Activated naive CD4-positive, alpha-beta T cell treated with anti-CD3 and anti-CD28 coated beads for 36 hours (primary cell): Measurements from ENCODE around the gene PLEKHG2. TPM values are rescaled to one million over a fixed set of nuclear protein-coding genes. Genes with fewer than 3 reads are reported as not detected.

Experiments
- CTCF ChIA-PET: fragments of 350-600 bp; sonication (Branson Sonifier 250); formaldehyde crosslinking; loops from one replicate; lab custom pipeline; 2021; ENCODE audit warnings: antibody characterized with exemption; lab: Charles Lee
- DNase-seq: peaks from one replicate; pipeline ENCODE4 v3.0.0-alpha.2; 2020
- H3K27ac Mint-ChIP-seq: one replicate; pipeline ENCODE4 v1.8.0; 2021; ENCODE audit warnings: mild to moderate bottlenecking, mixed read lengths
- H3K27me3 Mint-ChIP-seq: one replicate; pipeline ENCODE4 v1.8.0; 2021; ENCODE audit warnings: low read depth, mixed read lengths
- H3K36me3 Mint-ChIP-seq: one replicate; pipeline ENCODE4 v1.8.0; 2021; ENCODE audit warnings: low read depth, mixed read lengths
- H3K4me1 Mint-ChIP-seq: one replicate; pipeline ENCODE4 v1.8.0; 2021; ENCODE audit warnings: low read depth, mixed read lengths
- H3K4me3 Mint-ChIP-seq: one replicate; pipeline ENCODE4 v1.8.0; 2021; ENCODE audit warnings: mild to moderate bottlenecking, moderate library complexity, mixed read lengths
- H3K9me3 Mint-ChIP-seq: one replicate; pipeline ENCODE4 v1.8.0; 2021; ENCODE audit warnings: mixed read lengths
- intact Hi-C: fragments of 100-400 bp; cut with micrococcal nuclease; formaldehyde crosslinking; loops from one replicate; pipeline ENCODE4 v1.15.1; 2023
- microRNA-seq: library from miRNA; unstranded; fragments of <30 nt; microRNA quantifications from one replicate; pipeline ENCODE4 v1.2.0, GENCODE V29; 2022; ENCODE audit warnings: borderline microRNAs expressed, borderline replicate concordance
- total RNA-seq, 2 experiments: library from RNA; stranded (reverse); gene quantifications; one replicate each; pipeline ENCODE4 v1.2.3, GENCODE V29; 2021

PLEKHG2 gene
- total RNA-seq, 2 experiments from 2014 or later, result 27.3 to 34.6 TPM

DNA sequence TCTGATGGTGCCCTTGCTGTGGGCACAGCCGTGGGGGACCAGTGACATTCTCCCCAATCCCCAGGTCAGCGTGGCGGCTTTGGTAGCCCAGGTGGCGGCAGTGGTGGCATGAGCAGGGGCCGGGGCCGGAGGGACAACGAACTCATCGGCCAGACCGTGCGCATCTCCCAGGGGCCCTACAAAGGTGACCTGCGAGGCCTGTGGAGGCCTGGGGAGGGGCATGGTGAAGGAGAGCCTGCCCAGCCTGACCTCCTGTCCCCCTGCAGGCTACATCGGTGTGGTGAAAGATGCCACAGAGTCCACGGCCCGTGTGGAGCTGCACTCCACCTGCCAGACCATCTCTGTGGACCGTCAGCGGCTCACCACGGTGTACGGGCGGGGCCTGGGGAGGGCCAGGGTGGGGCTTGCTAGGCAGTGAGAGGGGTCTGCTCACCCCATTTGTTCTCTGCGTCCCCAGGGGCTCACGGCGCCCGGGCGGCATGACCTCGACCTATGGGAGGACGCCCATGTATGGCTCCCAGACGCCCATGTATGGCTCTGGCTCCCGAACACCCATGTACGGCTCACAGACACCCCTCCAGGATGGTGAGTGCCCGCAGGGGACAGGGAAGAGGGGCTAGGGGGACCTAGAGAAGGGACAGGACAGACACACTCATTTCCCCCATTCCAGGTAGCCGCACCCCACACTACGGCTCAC, 60.4 kb downstream of the PLEKHG2 start:
- Mint-ChIP-seq H3K4me3 (no peak overlapping the region), H3K9me3 (no peaks in the 10 kb centered on the region), H3K27me3 (no peaks in the 10 kb centered on the region), H3K36me3 (peaks cover 45% of the 10 kb centered on the region), H3K4me1 (peaks cover 17% of the 10 kb centered on the region), H3K27ac (no peak overlapping the region)
- CTCF ChIA-PET, result no interaction called here
- intact Hi-C loops, result no loop called here
- no peak for DNase-seq

DNA sequence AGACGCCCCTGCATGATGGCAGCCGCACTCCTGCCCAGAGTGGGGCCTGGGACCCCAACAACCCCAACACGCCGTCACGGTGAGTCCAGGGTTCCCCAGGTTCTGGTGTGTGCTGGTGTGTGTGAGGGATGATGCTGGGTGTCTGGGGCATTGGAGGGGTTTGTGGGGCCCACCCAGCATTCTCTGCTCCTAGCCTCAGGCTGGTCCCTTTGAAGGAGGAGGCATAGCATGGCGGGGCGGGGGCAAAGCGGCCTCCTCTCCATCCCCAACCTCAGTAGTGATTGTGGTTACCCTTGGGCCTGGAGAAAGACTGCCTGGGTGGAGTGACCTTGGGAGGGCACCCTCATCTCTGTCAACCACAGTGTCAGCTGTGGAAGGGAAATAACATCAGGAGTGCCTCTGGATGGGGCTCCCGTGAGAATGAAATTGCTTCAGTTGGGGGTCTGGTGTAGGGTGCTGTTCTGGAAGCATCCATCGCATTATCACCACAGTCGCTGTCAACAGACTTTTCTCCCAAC, 61.0 kb downstream of the PLEKHG2 start:
- intact Hi-C loops, result no loop called here
- DNase-seq, result no peak
- H3K27ac Mint-ChIP-seq, result no peak overlapping the region
- H3K36me3 Mint-ChIP-seq, result peaks cover 43% of the 10 kb centered on the region
- CTCF ChIA-PET, result interaction anchor here (0.6 to 1.6 kb wide), 9 partner anchors 16 to 67 kb away, joined by 3 to 9 read pairs (median 4); partner anchors contain the start of genes EID2 and EID2B
- peaks cover 17% of the 10 kb centered on the region for H3K4me1 Mint-ChIP-seq
- no peaks in the 10 kb centered on the region for H3K27me3 Mint-ChIP-seq
- no peak overlapping the region for H3K4me3 Mint-ChIP-seq
- no peaks in the 10 kb centered on the region for H3K9me3 Mint-ChIP-seq

DNA sequence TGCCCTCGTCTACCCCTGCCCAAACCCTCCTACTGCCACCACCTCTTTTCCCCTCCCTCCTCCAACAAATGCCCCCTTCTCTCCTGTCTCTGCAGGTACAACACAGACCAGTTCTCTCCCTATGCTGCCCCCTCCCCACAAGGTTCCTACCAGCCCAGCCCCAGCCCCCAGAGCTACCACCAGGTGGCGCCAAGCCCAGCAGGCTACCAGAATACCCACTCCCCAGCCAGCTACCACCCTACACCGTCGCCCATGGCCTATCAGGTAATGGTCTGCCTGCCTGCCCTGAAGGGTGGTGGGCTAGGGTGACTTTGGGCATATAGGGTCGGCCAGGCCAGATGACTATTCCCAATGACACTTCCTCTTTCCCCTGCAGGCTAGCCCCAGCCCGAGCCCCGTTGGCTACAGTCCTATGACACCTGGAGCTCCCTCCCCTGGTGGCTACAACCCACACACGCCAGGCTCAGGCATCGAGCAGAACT, 61.7 kb downstream of the PLEKHG2 start:
- DNase-seq, result peak; percentile 76
- peaks cover 37% of the 10 kb centered on the region for H3K36me3 Mint-ChIP-seq
- CTCF ChIA-PET, result interaction anchor here (0.6 to 2.0 kb wide), 18 partner anchors 11 to 372 kb away, joined by 3 to 9 read pairs (median 3); partner anchors contain the start of genes EID2 and EID2B

DNA sequence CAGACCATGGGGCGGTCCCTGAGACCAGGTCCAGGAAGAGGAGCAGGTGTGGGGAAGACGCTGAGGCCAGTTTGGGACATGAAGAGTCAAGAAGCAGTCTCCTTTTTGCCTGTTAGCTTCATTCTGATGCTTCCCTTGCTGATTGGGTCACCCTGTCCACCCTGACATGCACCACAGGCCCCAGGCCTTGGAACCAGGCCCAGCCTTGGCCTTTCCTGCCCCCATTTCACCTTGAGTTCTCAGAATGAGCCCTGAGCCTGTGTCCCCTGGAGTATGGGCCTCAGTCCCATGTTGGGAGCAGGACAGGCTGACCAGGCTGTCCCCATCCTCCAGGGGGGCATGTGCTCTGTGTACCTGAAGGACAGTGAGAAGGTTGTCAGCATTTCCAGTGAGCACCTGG, 63.3 kb downstream of the PLEKHG2 start:
- Mint-ChIP-seq H3K9me3 (no peaks in the 10 kb centered on the region), H3K4me3 (no peak overlapping the region), H3K4me1 (peaks cover 15% of the 10 kb centered on the region), H3K27ac (no peak overlapping the region), H3K36me3 (peaks cover 27% of the 10 kb centered on the region), H3K27me3 (no peaks in the 10 kb centered on the region)
- intact Hi-C loops, result no loop called here
- CTCF ChIA-PET, result interaction anchor here (0.6 to 2.0 kb wide), 3 partner anchors 14 to 79 kb away, joined by 3 to 9 read pairs (median 3); no protein-coding TSS in a partner anchor
- no peak for DNase-seq

More for the DNA sequence above, 61.7 kb downstream of the PLEKHG2 start:
- peaks cover 17% of the 10 kb centered on the region for H3K4me1 Mint-ChIP-seq
- no peaks in the 10 kb centered on the region for H3K27me3 Mint-ChIP-seq
- intact Hi-C loops, result loop anchor here (1.0 kb wide), 1 partner anchor 58 kb away; the partner anchor contains the start of gene EID2B
- no peak overlapping the region for H3K4me3 Mint-ChIP-seq
- no peak overlapping the region for H3K27ac Mint-ChIP-seq
- no peaks in the 10 kb centered on the region for H3K9me3 Mint-ChIP-seq

Small RNA genes within 50 kb of the gene (microRNA-seq; reads per million reads assigned to microRNA genes)
- not detected for gene MIR4530

Other genes starting within 250 kb of the PLEKHG2 start
- gene NCCRP1, start 215.7 kb upstream of the PLEKHG2 start, total RNA-seq, result not detected
- not detected for gene SYCN, start 208.4 kb upstream of the PLEKHG2 start, total RNA-seq
- 1 to 10 TPM; 1.2 to 1.3 TPM for gene IFNL3, start 167.7 kb upstream of the PLEKHG2 start, total RNA-seq
- gene IFNL4, start 163.8 kb upstream of the PLEKHG2 start, total RNA-seq, result not detected
- under 1 TPM; 0.69 to 0.93 TPM for gene IFNL2, start 144.3 kb upstream of the PLEKHG2 start, total RNA-seq
- gene IFNL1, start 116.3 kb upstream of the PLEKHG2 start, total RNA-seq, result 1 to 10 TPM in 1 of 2 experiments, under 1 TPM in 1; 0.91 to 1.0 TPM
- 1 to 10 TPM; 5.0 to 5.3 TPM for gene LRFN1, start 91.8 kb upstream of the PLEKHG2 start, total RNA-seq
- gene GMFG, start 76.6 kb upstream of the PLEKHG2 start, total RNA-seq, result 100 to 1,000 TPM; 331 to 332 TPM
- 10 to 100 TPM; 33.0 to 35.8 TPM for gene SAMD4B, start 70.2 kb upstream of the PLEKHG2 start, total RNA-seq
- gene PAF1, start 21.6 kb upstream of the PLEKHG2 start, total RNA-seq, result 10 to 100 TPM; 31.9 to 34.9 TPM
- 10 to 100 TPM; 18.0 to 18.5 TPM for gene MED29, start 21.3 kb upstream of the PLEKHG2 start, total RNA-seq
- 100 to 1,000 TPM; 113 to 116 TPM for gene ZFP36, start 5.8 kb upstream of the PLEKHG2 start, total RNA-seq
- 1,000 to 10,000 TPM; 4,195 to 4,327 TPM for gene RPS16, start 23.3 kb downstream of the PLEKHG2 start, total RNA-seq
- 100 to 1,000 TPM; 129 to 139 TPM for gene SUPT5H, start 32.9 kb downstream of the PLEKHG2 start, total RNA-seq
- gene TIMM50, start 68.2 kb downstream of the PLEKHG2 start, total RNA-seq, result 100 to 1,000 TPM; 103 to 107 TPM
- under 1 TPM; 0.74 to 0.79 TPM for gene DLL3, start 86.3 kb downstream of the PLEKHG2 start, total RNA-seq
- not detected for gene SELENOV, start 102.5 kb downstream of the PLEKHG2 start, total RNA-seq
- gene EID2B, start 120.2 kb downstream of the PLEKHG2 start, total RNA-seq, result 1 to 10 TPM; 5.7 to 6.2 TPM
- gene EID2, start 127.5 kb downstream of the PLEKHG2 start, total RNA-seq, result 1 to 10 TPM; 7.7 to 9.1 TPM
- gene LGALS13, start 189.9 kb downstream of the PLEKHG2 start, total RNA-seq, result not detected
- gene LGALS16, start 243.2 kb downstream of the PLEKHG2 start, total RNA-seq, result not detected